GM18858 (cell line): ENCODE measurements around the gene RBM27.
"Not testable (repeated sequence)": the region's sequence is repeated elsewhere in the genome, so short reads cannot be mapped to it uniquely, and the experiment has no call there.

Experiments
- ATAC-seq: cut with Tn5 transposase; IDR thresholded peaks from one replicate; pipeline ENCODE4 v1.9.1; 2021; ENCODE audit not compliant: unreplicated experiment

Gene RBM27

DNA sequence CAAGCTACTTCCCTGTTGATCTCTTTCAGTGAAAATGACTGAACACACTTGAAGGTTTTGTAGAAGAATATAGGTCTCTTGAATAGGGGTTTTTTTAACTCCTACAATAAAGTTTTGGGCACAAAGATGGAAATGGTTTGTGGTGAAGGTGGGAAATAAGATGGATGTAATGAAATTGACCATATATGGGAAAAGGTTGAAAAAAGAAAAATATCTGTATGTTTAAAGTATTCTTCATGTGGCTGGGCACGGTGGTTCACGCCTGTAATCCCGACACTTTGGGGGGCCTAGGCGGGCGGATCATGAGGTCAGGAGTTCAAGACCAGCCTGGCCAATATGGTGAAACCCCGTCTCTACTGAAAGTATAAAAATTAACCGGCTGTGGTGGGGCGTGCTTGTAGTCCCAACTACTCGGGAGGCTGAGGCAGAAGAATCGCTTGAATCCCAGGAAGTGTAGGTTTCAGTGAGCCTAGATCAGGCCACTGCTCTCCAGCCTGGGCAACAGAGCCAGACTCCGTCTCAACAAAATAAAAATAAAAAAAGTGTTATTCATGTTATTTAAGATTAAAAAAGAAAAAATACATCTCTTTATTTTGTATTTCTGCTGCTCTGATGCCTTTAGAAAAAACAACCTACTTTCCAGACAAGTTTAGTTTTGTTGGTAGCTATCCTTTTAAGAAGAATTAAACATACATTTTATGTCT lies 2.2 kb downstream of the RBM27 start:
- no peak for ATAC-seq

GRCh38 chr5:146206257-146206656 lies 2.9 kb downstream of the RBM27 start:
- no peak for ATAC-seq

DNA sequence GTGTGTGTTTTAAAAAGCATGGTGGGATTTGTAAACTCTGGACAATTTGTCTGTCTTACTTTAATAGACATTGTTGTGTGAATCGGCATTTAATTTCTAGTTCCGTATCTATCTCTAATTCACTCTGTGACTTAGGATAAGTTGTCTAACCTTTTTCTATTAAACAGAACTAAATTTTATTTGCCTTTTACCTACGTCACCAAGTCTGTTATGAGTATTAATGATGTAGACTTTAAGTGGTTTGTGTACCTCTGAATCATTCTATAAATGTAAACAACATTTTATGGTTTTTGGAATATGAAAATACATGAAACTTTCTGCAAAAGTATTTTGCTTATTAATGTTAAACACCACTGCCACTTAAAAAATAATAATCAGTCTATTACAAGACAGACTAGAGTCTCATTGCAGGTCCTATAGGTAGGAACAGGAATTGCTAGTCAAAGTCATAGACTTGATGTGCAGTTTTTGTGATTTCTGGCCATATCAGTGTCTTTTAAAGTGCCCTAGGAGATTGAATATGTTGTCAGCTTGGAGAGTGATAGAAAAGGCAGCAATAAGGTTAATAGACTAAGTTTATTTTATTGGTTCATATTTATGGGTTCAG lies 5.6 kb downstream of the RBM27 start:
- no peak for ATAC-seq

GRCh38 chr5:146209714-146210113 lies 6.3 kb downstream of the RBM27 start:
- ATAC-seq = no peak

- ATAC-seq = not testable (repeated sequence)
Observed at GRCh38 chr5:146210810-146211209, 7.4 kb downstream of the RBM27 start.

GRCh38 chr5:146213210-146213826 lies 9.9 kb downstream of the RBM27 start:
- ATAC-seq = no peak

- ATAC-seq = not testable (repeated sequence)
Observed at GRCh38 chr5:146214881-146215280, 11.5 kb downstream of the RBM27 start.

GRCh38 chr5:146218168-146218567 lies 14.8 kb downstream of the RBM27 start:
- no peak for ATAC-seq

GRCh38 chr5:146219243-146219642 lies 15.8 kb downstream of the RBM27 start:
- ATAC-seq = no peak

GRCh38 chr5:146221234-146221633 lies 17.8 kb downstream of the RBM27 start:
- no peak for ATAC-seq

GRCh38 chr5:146222005-146222404 lies 18.6 kb downstream of the RBM27 start:
- no peak for ATAC-seq

- no peak for ATAC-seq
Observed at GRCh38 chr5:146223179-146223578, 19.8 kb downstream of the RBM27 start.

- ATAC-seq = no peak
Observed at GRCh38 chr5:146229222-146229621, 25.8 kb downstream of the RBM27 start.

- no peak for ATAC-seq
Observed at GRCh38 chr5:146232223-146232622, 28.8 kb downstream of the RBM27 start.

DNA sequence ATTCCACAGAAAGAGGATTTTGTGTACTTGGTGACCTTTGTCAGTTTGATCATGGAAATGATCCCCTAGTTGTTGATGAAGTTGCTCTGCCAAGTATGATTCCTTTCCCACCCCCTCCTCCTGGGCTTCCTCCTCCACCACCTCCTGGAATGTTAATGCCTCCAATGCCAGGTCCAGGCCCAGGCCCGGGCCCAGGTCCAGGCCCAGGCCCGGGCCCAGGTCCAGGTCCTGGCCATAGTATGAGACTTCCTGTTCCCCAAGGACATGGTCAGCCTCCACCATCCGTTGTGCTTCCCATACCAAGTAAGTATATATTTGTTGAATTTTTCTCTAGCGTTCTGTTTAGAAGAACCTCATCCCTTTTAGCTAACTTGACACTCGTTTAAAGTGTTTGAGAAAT lies 30.0 kb downstream of the RBM27 start:
- no peak for ATAC-seq

GRCh38 chr5:146238973-146239372 lies 35.6 kb downstream of the RBM27 start:
- ATAC-seq = peak; percentile 71

- ATAC-seq = no peak
Observed at GRCh38 chr5:146240951-146241350, 37.5 kb downstream of the RBM27 start.

- no peak for ATAC-seq
Observed at GRCh38 chr5:146243247-146243646, 39.8 kb downstream of the RBM27 start.

DNA sequence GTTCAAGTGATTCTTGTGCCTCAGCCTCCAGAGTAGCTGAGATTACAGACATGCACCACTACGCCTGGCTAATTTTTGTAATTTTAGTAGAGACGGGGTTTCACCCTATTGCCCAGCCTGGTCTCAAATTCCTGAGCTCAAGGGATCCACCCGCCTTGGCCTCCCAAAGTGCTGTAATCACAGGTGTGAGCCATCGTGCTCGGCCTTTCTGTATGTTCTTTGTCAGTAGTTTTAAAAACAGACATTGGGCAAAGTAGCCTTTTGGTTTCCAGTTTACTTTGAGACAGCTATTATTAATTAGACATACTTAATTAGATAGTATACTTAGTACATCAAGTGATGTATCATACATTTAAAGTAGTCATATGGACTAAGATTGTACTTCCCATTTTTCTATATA lies 45.2 kb downstream of the RBM27 start:
- ATAC-seq = no peak

DNA sequence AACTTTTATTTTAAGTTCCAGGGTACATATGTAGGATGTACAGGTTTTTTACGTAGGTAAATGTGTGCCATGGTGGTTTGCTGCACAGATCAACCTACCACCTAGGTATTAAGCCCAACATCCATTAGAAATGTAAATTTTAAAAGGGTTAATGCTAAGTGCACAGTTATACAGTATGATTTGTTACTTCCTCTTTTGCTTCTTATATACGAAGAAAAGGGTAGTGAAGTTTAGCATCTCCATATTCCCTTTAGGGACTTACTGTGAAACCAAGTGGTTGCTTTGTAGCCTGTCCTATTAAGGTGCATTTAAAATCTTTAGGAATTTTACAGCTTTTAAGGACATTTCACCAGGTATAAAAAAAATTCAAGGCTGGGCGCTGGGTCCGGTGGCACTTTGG lies 46.4 kb downstream of the RBM27 start:
- peak; percentile 59 for ATAC-seq
